ENCODE data around the gene COQ8B.

GRCh38 chr19:40755791-40756190 lies 39.1 kb upstream of the COQ8B start:
- TF ChIP-seq POLR2AphosphoS5 (IDR thresholded peaks at IDR 0.05; ENCODE audit: insufficient read depth in 1 of 2, low read depth in 1 of 2) (no peak), POLR2A (IDR thresholded peaks at IDR 0.05) (no peak), CTCF (IDR thresholded peaks at IDR 0.05) (no peak)
